HepG2 (cell line): ENCODE data around the gene ITGAE. TPM values are rescaled to one million over a fixed set of nuclear protein-coding genes. Genes with fewer than 3 reads are reported as not detected.

ENCODE experiments used
- ATAC-seq: fragments of 200-7000 bp; cut with Tn5 transposase; 3 replicates; pipeline ENCODE4 v1.9.1; 2020; ENCODE audit warnings: mild to moderate bottlenecking, moderate library complexity
- BruUV-seq: library from RNA; stranded (reverse); fragments of 400-500 nt; replicated peaks from 2 replicates; lab custom pipeline; 2021; lab: Mats Ljungman, UMichigan
- CTCF ChIA-PET: fragments of 300-600 bp; formaldehyde crosslinking; extraction: SDS; loops from one replicate; lab custom pipeline; 2021; ENCODE audit warnings: low total read pairs, inconsistent platforms, low intra/inter-chr PET ratio; lab: Yijun Ruan, JAX
- POLR2A ChIA-PET: fragments of 350-600 bp; sonication (Branson Sonifier 250); formaldehyde crosslinking; loops from one replicate; lab custom pipeline; 2020; ENCODE audit warnings: antibody characterized with exemption, inconsistent platforms; lab: Yijun Ruan, JAX
- DNase-seq: peaks from one replicate; pipeline ENCODE4 v3.0.0-alpha.2; 2015; ENCODE audit warnings: low spot score
- FAIRE-seq: peaks from 3 replicates; lab custom pipeline; 2011; peaks lifted over from hg19 to GRCh38; lab: Jason Lieb, UNC
- H2AFZ ChIP-seq: one replicate; pipeline ENCODE4 v1.6.1; 2011; ENCODE audit warnings: low read length, inconsistent platforms
- H3K27ac ChIP-seq: fragments of 300-600 bp; 3 replicates; pipeline ENCODE4 v1.8.0; 2011; ENCODE audit warnings: mixed run types, mild to moderate bottlenecking, mixed read lengths, low read length, inconsistent platforms; ENCODE audit not compliant: insufficient read depth; ENCODE audit errors: extremely low read length
- H3K27me3 ChIP-seq, 2 experiments: fragments of 200-600 bp in 1 of 2; 2 replicates in 1 of 2; 3 replicates in 1 of 2; pipeline versions ENCODE4 v1.6.0 to v1.8.0; 2011; ENCODE audit warnings: low read length in 2 of 2, mild to moderate bottlenecking in 2 of 2, moderate library complexity in 2 of 2, inconsistent platforms in 1 of 2; ENCODE audit not compliant: insufficient read depth in 2 of 2, control insufficient read depth in 1 of 2
- H3K36me3 ChIP-seq, 2 experiments: fragments of 200-600 bp in 1 of 2; replicated peaks in 1 of 2; 2 replicates in 1 of 2; 3 replicates in 1 of 2; pipeline versions ENCODE4 v1.5.1 to v1.8.0; 2011; ENCODE audit warnings: low read length in 2 of 2, inconsistent platforms in 1 of 2; ENCODE audit not compliant: insufficient read depth in 2 of 2, control insufficient read depth in 1 of 2
- H3K4me1 ChIP-seq: 2 replicates; pipeline ENCODE4 v1.5.1; 2012; ENCODE audit warnings: low read length, inconsistent platforms; ENCODE audit not compliant: insufficient read depth
- H3K4me2 ChIP-seq: 2 replicates; pipeline ENCODE4 v1.6.0; 2011; ENCODE audit warnings: low read depth, low read length, inconsistent platforms
- H3K4me3 ChIP-seq, 3 experiments: fragments of 200-600 bp in 1 of 3; sonication (generic), shearing (Covaris generic) in 1 of 3; replicated peaks in 1 of 3; 2 replicates each; pipeline ENCODE4 v1.5.1; 2011 to 2016; ENCODE audit warnings: low read length in 3 of 3, inconsistent platforms in 2 of 3, low read depth in 2 of 3, mild to moderate bottlenecking in 2 of 3, control low read depth in 1 of 3, mixed read lengths in 1 of 3; ENCODE audit not compliant: insufficient read depth in 1 of 3
- H3K79me2 ChIP-seq: one replicate; pipeline ENCODE4 v1.6.1; 2011; ENCODE audit warnings: low read length, inconsistent platforms; ENCODE audit not compliant: insufficient read depth
- H3K9ac ChIP-seq: 2 replicates; pipeline ENCODE4 v1.6.0; 2011; ENCODE audit warnings: mild to moderate bottlenecking, low read depth, low read length, inconsistent platforms; ENCODE audit not compliant: insufficient read depth
- H3K9me3 ChIP-seq: 2 replicates; pipeline ENCODE4 v1.5.1; 2012; ENCODE audit warnings: mild to moderate bottlenecking, low read length
- H4K20me1 ChIP-seq: 2 replicates; pipeline ENCODE4 v1.6.0; 2011; ENCODE audit warnings: inconsistent platforms, mild to moderate bottlenecking, low read length, moderate library complexity; ENCODE audit not compliant: insufficient read depth
- ATM ChIP-seq: fragments of 450-650 bp; IDR thresholded peaks from 2 replicates; pipeline ENCODE4 v1.7.1; 2017; ENCODE audit warnings: mild to moderate bottlenecking, borderline replicate concordance
- GMEB1 ChIP-seq: sonication (generic); formaldehyde crosslinking; IDR thresholded peaks from 2 replicates; pipeline ENCODE4 v1.5.1; 2020; ENCODE audit warnings: missing genetic modification reagents, mild to moderate bottlenecking, borderline replicate concordance
- HDAC6 ChIP-seq: fragments of 200-600 bp; sonication (generic); IDR thresholded peaks from 2 replicates; pipeline ENCODE4 v1.7.0; 2017; ENCODE audit warnings: mild to moderate bottlenecking, antibody characterized with exemption, low read length, low read depth
- IKZF1 ChIP-seq: fragments of 450-650 bp; IDR thresholded peaks from 2 replicates; pipeline ENCODE4 v1.7.1; 2016
- RBM22 ChIP-seq: fragments of 200-400 bp; formaldehyde crosslinking; optimal IDR thresholded peaks from 2 replicates; pipeline ENCODE3; 2017; ENCODE audit warnings: mild to moderate bottlenecking, low read length, moderate library complexity
- THAP7 ChIP-seq: sonication (generic); formaldehyde crosslinking; IDR thresholded peaks from 2 replicates; pipeline ENCODE4 v1.8.1; 2023; ENCODE audit warnings: mild to moderate bottlenecking, missing genetic modification reagents
- ZNF318 ChIP-seq: sonication (generic); formaldehyde crosslinking; IDR thresholded peaks from 2 replicates; pipeline ENCODE4 v1.4.0; 2020; ENCODE audit warnings: mild to moderate bottlenecking, missing genetic modification reagents
- ZNF674 ChIP-seq: sonication (generic); formaldehyde crosslinking; IDR thresholded peaks from 2 replicates; pipeline ENCODE4 v1.5.0; 2020; ENCODE audit warnings: low read depth, mild to moderate bottlenecking, missing genetic modification reagents
- ZUFSP ChIP-seq: sonication (generic); formaldehyde crosslinking; IDR thresholded peaks from 2 replicates; pipeline ENCODE4 v1.9.0; 2021; ENCODE audit warnings: missing genetic modification reagents, mild to moderate bottlenecking, borderline replicate concordance
- WGBS: methylation state at CpG from one replicate; pipeline ENCODE4 v1.1.6; 2017; ENCODE audit warnings: low lambda C conversion rate; 5-methylcytosine and 5-hydroxymethylcytosine counted together
- in situ Hi-C: cut with HindIII; loops from 2 replicates; pipeline ENCODE4 v1.10.0; 2017; ENCODE audit warnings: low pct_unique_long_range_greater_than_20kb; ENCODE audit not compliant: extremely low pct_ligation_motif_present
- intact Hi-C: fragments of 100-400 bp; cut with micrococcal nuclease; formaldehyde crosslinking; loops from one replicate; pipeline ENCODE4 v1.10.0; 2022; ENCODE audit not compliant: unreplicated experiment
- polyA plus RNA-seq, 8 experiments: library from polyadenylated mRNA; depleted of rRNA in 3 of 8; stranded (reverse) in 7 of 8; unstranded in 1 of 8; fragments of >200 nt; fragmentation: Illumina TruSeq in 4 of 8; extraction: Trizol in 4 of 8; gene quantifications; 2 replicates each; pipeline versions ENCODE4 v1.2.1 to v1.2.3, GENCODE V29; 2011 to 2016; ENCODE audit warnings: low read depth in 4 of 8, missing spikeins in 1 of 8, mixed read lengths in 1 of 8; ENCODE audit not compliant: insufficient read depth in 1 of 8
- total RNA-seq, 5 experiments: library from RNA; depleted of rRNA; stranded (reverse); fragments of >200 nt; fragmentation: Illumina TruSeq; extraction: Trizol; gene quantifications; 2 replicates each; pipeline ENCODE4 v1.2.3, GENCODE V29; 2016; ENCODE audit warnings: low read depth in 1 of 5

Gene ITGAE
- total and polyA plus RNA-seq, 2 of the 13 experiments (the other 11 are each of a cell fraction or from before 2014, with no cell fraction given), result 42.3 to 49.0 TPM

GRCh38 chr17:3754458-3755334 lies 46.3 kb downstream of the ITGAE start:
- DNase-seq, result no peak
- H3K4me2 ChIP-seq, result no peak overlapping the region
- ChIA-PET CTCF (no interaction called here), POLR2A (no interaction called here)
- H4K20me1 ChIP-seq, result no peaks in the 10 kb centered on the region
- H2AFZ ChIP-seq, result no peak overlapping the region
- H3K9me3 ChIP-seq, result peaks cover under 1% of the 10 kb centered on the region; the same call in 1 of the 2 replicates
- FAIRE-seq, result no peak
- BruUV-seq, result no TSS peak
- no peak for ATAC-seq
- H3K4me1 ChIP-seq, result no peaks in the 10 kb centered on the region
- WGBS, result 75% methylated on average over 45 of the region's 56 CpGs
- no peaks in the 10 kb centered on the region for H3K36me3 ChIP-seq
- intact Hi-C loops (no loop called here), in situ Hi-C loops (no loop called here)
- H3K9ac ChIP-seq, result no peak overlapping the region
- no peak overlapping the region for H3K27ac ChIP-seq
- no peaks in the 10 kb centered on the region; a peak in 2 of 5 replicates for H3K27me3 ChIP-seq
- no peak overlapping the region for H3K4me3 ChIP-seq
- H3K79me2 ChIP-seq, result no peaks in the 10 kb centered on the region
- TF ChIP-seq RBM22 (no peak), ATM (no peak), ZUFSP (no peak), GMEB1 (no peak), ZNF318 (CRISPR knock-in tag) (no peak), ZNF674 (CRISPR knock-in tag) (no peak), THAP7 (CRISPR knock-in tag) (no peak), IKZF1 (no peak), HDAC6 (no peak)
